HepG2 (cell line): ENCODE measurements around the gene TIAM1.

Source experiments
- ASH2L ChIP-seq: fragments of 300-600, 200-600 bp; sonication (generic); IDR thresholded peaks from 2 replicates; pipeline ENCODE4 v1.7.0; 2017; ENCODE audit warnings: low read depth, mild to moderate bottlenecking, moderate library complexity, mixed read lengths, low read length; ENCODE audit not compliant: insufficient read length
- CTCF ChIP-seq: sonication (generic); formaldehyde crosslinking; IDR thresholded peaks from 2 replicates; pipeline ENCODE4 v1.5.0; 2020; ENCODE audit warnings: mild to moderate bottlenecking, missing genetic modification reagents, moderate library complexity
- GATA4 ChIP-seq: sonication (generic); IDR thresholded peaks from 2 replicates; pipeline ENCODE4 v1.6.1; 2016; ENCODE audit warnings: antibody characterized with exemption, low read depth, borderline replicate concordance
- HDAC2 ChIP-seq: sonication (generic); formaldehyde crosslinking; IDR thresholded peaks from 2 replicates; pipeline ENCODE4 v1.4.0; 2020; ENCODE audit warnings: missing genetic modification reagents
- HNF4A ChIP-seq: sonication (generic); formaldehyde crosslinking; IDR thresholded peaks from 2 replicates; pipeline ENCODE4 v1.4.0; 2020; ENCODE audit warnings: missing genetic modification reagents
- POLR2AphosphoS5 ChIP-seq: IDR thresholded peaks from 2 replicates; pipeline ENCODE4 v1.6.1; 2012; ENCODE audit warnings: low read depth, low read length
- PRPF4 ChIP-seq: fragments of 200-400 bp; formaldehyde crosslinking; IDR thresholded peaks from 2 replicates; pipeline ENCODE4 v1.6.1; 2016; ENCODE audit warnings: low read length, low read depth; ENCODE audit not compliant: poor library complexity, severe bottlenecking
- RAD21 ChIP-seq: fragments of 450-650 bp; formaldehyde crosslinking; IDR thresholded peaks from 2 replicates; pipeline ENCODE4 v1.5.0; 2020; ENCODE audit warnings: mild to moderate bottlenecking
- SALL1 ChIP-seq: sonication (generic); formaldehyde crosslinking; IDR thresholded peaks from 2 replicates; pipeline ENCODE4 v1.8.0; 2022; ENCODE audit warnings: mild to moderate bottlenecking, missing genetic modification reagents
- SMAD9 ChIP-seq: sonication (generic); formaldehyde crosslinking; IDR thresholded peaks from 2 replicates; pipeline ENCODE4 v1.5.1; 2020; ENCODE audit warnings: mild to moderate bottlenecking, missing genetic modification reagents
- ZBTB10 ChIP-seq: sonication (generic); formaldehyde crosslinking; IDR thresholded peaks from 2 replicates; pipeline ENCODE4 v1.4.0; 2020; ENCODE audit warnings: missing genetic modification reagents, borderline replicate concordance
- ZKSCAN1 ChIP-seq: fragments of 150-350 bp; IDR thresholded peaks from 2 replicates; pipeline ENCODE4 v1.6.1; 2014; ENCODE audit warnings: low read length
- ZNF136 ChIP-seq: sonication (generic); formaldehyde crosslinking; IDR thresholded peaks from 2 replicates; pipeline ENCODE4 v1.8.1; 2022; ENCODE audit warnings: low read depth, mild to moderate bottlenecking, moderate library complexity, missing genetic modification reagents
- ZNF350 ChIP-seq: sonication (generic); formaldehyde crosslinking; IDR thresholded peaks from 2 replicates; pipeline ENCODE4 v1.4.0; 2020; ENCODE audit warnings: mild to moderate bottlenecking, low read depth, missing genetic modification reagents, borderline replicate concordance

- TF ChIP-seq POLR2AphosphoS5 (no peak), ZKSCAN1 (no peak), GATA4 (no peak), ASH2L (no peak), ZNF350 (CRISPR knock-in tag) (no peak), HNF4A (CRISPR knock-in tag) (no peak), HDAC2 (no peak), ZNF136 (CRISPR knock-in tag) (no peak), CTCF (CRISPR knock-in tag) (no peak), RAD21 (CRISPR knock-in tag) (no peak), ZBTB10 (CRISPR knock-in tag) (no peak), SMAD9 (CRISPR knock-in tag) (no peak), SALL1 (CRISPR knock-in tag) (no peak), PRPF4 (no peak)
Observed at GRCh38 chr21:31360717-31361116, 16.7 kb upstream of the TIAM1 start.
